CD4-positive, CD25-positive, alpha-beta regulatory T cell (primary cell): ENCODE results near the gene SDHAF3. TPM values are rescaled to one million over a fixed set of nuclear protein-coding genes. Genes with fewer than 3 reads are reported as not detected.

Experiments
- ATAC-seq, 2 donors: fragments of 150-1000 bp; cut with Tn5 transposase; one replicate each; pipeline ENCODE4 v1.10.0; 2021; ENCODE audit warnings: low read depth in 2 of 2, moderate number of reproducible peaks in 2 of 2, moderate library complexity in 1 of 2
- DNase-seq, 3 donors: peaks; one replicate each; pipeline versions ENCODE4 v3.0.0 to v3.0.0-alpha.2; 2012 to 2022; ENCODE audit warnings: mixed read lengths in 1 of 3
- H3K27ac ChIP-seq: one replicate; pipeline ENCODE4 v1.7.0; 2013; ENCODE audit warnings: mild to moderate bottlenecking, low read length; ENCODE audit not compliant: insufficient read depth, poor library complexity, severe bottlenecking
- H3K27me3 ChIP-seq: one replicate; pipeline ENCODE4 v1.7.0; 2013; ENCODE audit warnings: low read length; ENCODE audit not compliant: control insufficient read depth, insufficient read depth
- H3K36me3 ChIP-seq: one replicate; pipeline ENCODE4 v1.7.0; 2013; ENCODE audit warnings: mild to moderate bottlenecking, low read length, moderate library complexity; ENCODE audit not compliant: control insufficient read depth, insufficient read depth
- H3K4me1 ChIP-seq: 2 replicates; pipeline ENCODE4 v1.7.0; 2013; ENCODE audit warnings: mild to moderate bottlenecking, low read length; ENCODE audit not compliant: insufficient read depth, control insufficient read depth, poor library complexity, severe bottlenecking
- H3K4me3 ChIP-seq: one replicate; pipeline ENCODE4 v1.7.0; 2013; ENCODE audit warnings: low read depth, mild to moderate bottlenecking, low read length, moderate library complexity
- H3K9me3 ChIP-seq, 2 experiments: 1 replicate in 1 of 2; 2 replicates in 1 of 2; pipeline ENCODE4 v1.7.0; 2013; ENCODE audit warnings: low read length in 2 of 2, mild to moderate bottlenecking in 1 of 2, moderate library complexity in 1 of 2; ENCODE audit not compliant: control insufficient read depth in 2 of 2
- H3K27ac Mint-ChIP-seq, 3 donors: one replicate each; pipeline ENCODE4 v1.8.0; 2020 to 2022; ENCODE audit warnings: mild to moderate bottlenecking in 3 of 3, mixed read lengths in 3 of 3, moderate library complexity in 2 of 3
- H3K27me3 Mint-ChIP-seq: one replicate; pipeline ENCODE4 v1.8.0; 2022; ENCODE audit warnings: mild to moderate bottlenecking, mixed read lengths
- H3K36me3 Mint-ChIP-seq: one replicate; pipeline ENCODE4 v1.8.0; 2020; ENCODE audit warnings: mixed read lengths
- H3K4me1 Mint-ChIP-seq, 4 donors: one replicate each; pipeline ENCODE4 v1.8.0; 2020 to 2022; ENCODE audit warnings: mixed read lengths in 4 of 4, mild to moderate bottlenecking in 1 of 4
- H3K4me3 Mint-ChIP-seq, 4 donors: one replicate each; pipeline ENCODE4 v1.8.0; 2020 to 2022; ENCODE audit warnings: mild to moderate bottlenecking in 4 of 4, mixed read lengths in 4 of 4, moderate library complexity in 3 of 4
- H3K9me3 Mint-ChIP-seq, 7 donors: one replicate each; pipeline ENCODE4 v1.8.0; 2020 to 2022; ENCODE audit warnings: mixed read lengths in 7 of 7, mild to moderate bottlenecking in 3 of 7, moderate library complexity in 2 of 7
- polyA plus RNA-seq, 4 donors: library from polyadenylated mRNA; unstranded; fragments of 300-500 nt; fragmentation: Illumina TruSeq; gene quantifications; one replicate each; pipeline ENCODE4 v1.2.3, GENCODE V29; 2021
- total RNA-seq: library from RNA; stranded (reverse); gene quantifications from one replicate; pipeline ENCODE4 v1.2.3, GENCODE V29; 2022

The SDHAF3 gene
- total and polyA plus RNA-seq, 5 donors from 2014 or later: 9.8 to 50.9 (median 39.4) TPM

DNA sequence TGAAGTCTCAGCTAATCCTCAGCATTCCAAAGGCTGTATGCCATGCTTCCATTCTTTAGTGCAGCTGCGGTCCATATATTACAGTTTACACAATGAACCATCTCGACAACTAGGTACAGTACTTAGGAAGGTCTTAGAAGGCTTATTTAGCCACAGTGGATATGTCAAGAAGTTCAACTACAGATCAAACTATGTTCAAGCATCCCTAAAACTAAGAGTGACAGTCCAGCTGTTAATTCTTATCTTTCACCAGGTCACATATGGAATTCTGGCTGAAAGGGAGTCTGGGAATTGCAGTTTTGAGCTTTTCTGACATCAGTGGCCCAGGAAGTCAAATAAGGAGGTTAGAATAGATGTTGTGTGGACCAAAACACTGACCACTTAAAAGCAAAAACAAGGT lies 106.8 kb downstream of the SDHAF3 start:
- H3K36me3 ChIP-seq: no peaks in the 10 kb centered on the region

DNA sequence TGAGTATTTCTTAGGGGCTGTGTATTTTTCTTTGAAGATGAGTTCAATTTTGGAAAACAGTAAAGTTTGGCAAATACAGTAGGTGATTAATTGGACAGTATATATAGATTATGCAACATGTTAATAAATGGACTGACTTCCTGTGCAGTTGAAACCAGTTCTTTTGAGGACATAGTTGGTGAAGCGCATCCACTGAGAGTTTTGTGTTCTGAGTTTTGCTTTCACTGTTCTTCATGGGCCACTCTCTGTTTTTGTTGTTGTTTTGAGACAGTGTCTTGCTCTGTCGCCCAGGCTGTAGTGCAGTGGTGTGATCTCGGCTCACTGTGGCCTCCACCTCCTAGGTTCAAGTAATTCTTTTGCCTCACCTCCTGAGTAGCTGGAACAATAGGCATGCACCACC lies 109.0 kb downstream of the SDHAF3 start:
- Histone ChIP-seq H3K4me1 (no peaks in the 10 kb centered on the region), H3K27ac (no peak overlapping the region), H3K9me3 (no peaks in the 10 kb centered on the region), H3K4me3 (no peak overlapping the region), H3K27me3 (no peaks in the 10 kb centered on the region), H3K36me3 (no peaks in the 10 kb centered on the region)
- Mint-ChIP-seq H3K27ac (no peak overlapping the region), H3K36me3 (no peaks in the 10 kb centered on the region), H3K4me1 (peaks cover 0 to 1% (median 0%) of the 10 kb centered on the region in 4 donors), H3K27me3 (peaks cover 5% of the 10 kb centered on the region), H3K4me3 (no peak overlapping the region), H3K9me3 (peaks cover 0 to 3% (median 0%) of the 10 kb centered on the region in 7 donors)
- DNase-seq: no peak
- ATAC-seq: no peak

More for the DNA sequence above, 106.8 kb downstream of the SDHAF3 start:
- H3K9me3 ChIP-seq: no peaks in the 10 kb centered on the region
- no peak for ATAC-seq
- H3K4me1 Mint-ChIP-seq: no peaks in the 10 kb centered on the region
- peaks cover 5% of the 10 kb centered on the region for H3K27me3 Mint-ChIP-seq
- H3K36me3 Mint-ChIP-seq: no peaks in the 10 kb centered on the region
- no peaks in the 10 kb centered on the region for H3K4me1 ChIP-seq
- peaks cover 0 to 4% (median 1%) of the 10 kb centered on the region in 7 donors for H3K9me3 Mint-ChIP-seq
- H3K27me3 ChIP-seq: no peaks in the 10 kb centered on the region
- H3K4me3 Mint-ChIP-seq: no peak overlapping the region
- no peak overlapping the region for H3K27ac ChIP-seq
- no peak overlapping the region for H3K27ac Mint-ChIP-seq
- H3K4me3 ChIP-seq: no peak overlapping the region
- DNase-seq: no peak

Other genes with a start within 250 kb of the SDHAF3 start
- gene DLX6, start 112.1 kb upstream of the SDHAF3 start, total RNA-seq: not detected
- gene DLX6, start 112.1 kb upstream of the SDHAF3 start, polyA plus RNA-seq: not detected
- gene DLX5, start 92.9 kb upstream of the SDHAF3 start, total RNA-seq: not detected
- gene DLX5, start 92.9 kb upstream of the SDHAF3 start, polyA plus RNA-seq: not detected